Right lung (tissue), 10 donors: ENCODE data around the gene TRA2A. TPM values are rescaled to one million over a fixed set of nuclear protein-coding genes. Genes with fewer than 3 reads are reported as not detected.
"Not testable (repeated sequence)": the region's sequence is repeated elsewhere in the genome, so short reads cannot be mapped to it uniquely, and the experiment has no call there.

Experiments used
- DNase-seq, 2 donors: peaks; one replicate each; pipeline ENCODE4 v3.0.0-alpha.2; 2013
- long read RNA-seq, 8 donors: transcript quantifications; one replicate each; lab custom pipeline, GENCODE V29; 2026
- polyA plus RNA-seq, 5 donors: library from polyadenylated mRNA; unstranded; fragments of 120-200 nt; gene quantifications; one replicate each; pipeline versions ENCODE4 v1.2.1 to v1.2.3, GENCODE V29; 2013; ENCODE audit warnings: inconsistent platforms in 1 of 5, low replicate concordance in 1 of 5; ENCODE audit not compliant: insufficient read length in 5 of 5, insufficient read depth in 1 of 5

TRA2A gene
- polyA plus RNA-seq: 100 to 1,000 TPM; 221 to 309 (median 294) TPM
- long read RNA-seq, donor 1, transcript TRA2A-206 (3 exons, 661 nt): minor isoform, 7 of 69 reads
- long read RNA-seq, donor 1, transcript TRA2A-201 (8 exons, 1,845 nt): major isoform, 20 of 69 reads
- long read RNA-seq, donor 1, partial matches to known transcripts: 38 of 69 reads
- long read RNA-seq, donor 1, other reads (novel, unspliced or antisense): 0 of 69 reads
- long read RNA-seq, donor 2, transcript TRA2A-201 (8 exons, 1,845 nt): major isoform, 7 of 18 reads
- long read RNA-seq, donor 2, partial matches to known transcripts: 7 of 18 reads
- long read RNA-seq, donor 2, other reads (novel, unspliced or antisense): 0 of 18 reads
- long read RNA-seq, donor 3, transcript TRA2A-201 (8 exons, 1,845 nt): major isoform, 13 of 50 reads
- long read RNA-seq, donor 3, transcript TRA2A-206 (3 exons, 661 nt): minor isoform, 11 of 50 reads
- long read RNA-seq, donor 3, partial matches to known transcripts: 20 of 50 reads
- long read RNA-seq, donor 3, other reads (novel, unspliced or antisense): 0 of 50 reads
- long read RNA-seq, donor 4, transcript TRA2A-201 (8 exons, 1,845 nt): major isoform, 8 of 43 reads
- long read RNA-seq, donor 4, partial matches to known transcripts: 31 of 43 reads
- long read RNA-seq, donor 4, other reads (novel, unspliced or antisense): 0 of 43 reads
- long read RNA-seq, donor 5, transcript TRA2A-206 (3 exons, 661 nt): minor isoform, 13 of 532 reads
- long read RNA-seq, donor 5, transcript TRA2A-201 (8 exons, 1,845 nt): major isoform, 19 of 532 reads
- long read RNA-seq, donor 5, partial matches to known transcripts: 496 of 532 reads
- long read RNA-seq, donor 5, other reads (novel, unspliced or antisense): 0 of 532 reads
- long read RNA-seq, donor 6, transcript TRA2A-206 (3 exons, 661 nt): minor isoform, 5 of 109 reads
- long read RNA-seq, donor 6, transcript TRA2A-201 (8 exons, 1,845 nt): major isoform, 16 of 109 reads
- long read RNA-seq, donor 6, partial matches to known transcripts: 78 of 109 reads
- long read RNA-seq, donor 6, other reads (novel, unspliced or antisense): 5 of 109 reads
- long read RNA-seq, donor 7, transcript TRA2A-201 (8 exons, 1,845 nt): major isoform, 7 of 35 reads
- long read RNA-seq, donor 7, partial matches to known transcripts: 19 of 35 reads
- long read RNA-seq, donor 7, other reads (novel, unspliced or antisense): 0 of 35 reads
- long read RNA-seq, donor 8, partial matches to known transcripts: 193 of 202 reads
- long read RNA-seq, donor 8, other reads (novel, unspliced or antisense): 0 of 202 reads

GRCh38 chr7:23531794-23532489 lies at the start of gene TRA2A:
TRA2A (minus strand) TSS chr7:23531981; CDS start chr7:23531824, 157 bp downstream.
- DNase-seq: peak; percentile 96 to 97

GRCh38 chr7:23570592-23571200 lies 38.9 kb upstream of the TRA2A start:
- peak; percentile 38 to 60 for DNase-seq

GRCh38 chr7:23558303-23558702 lies 26.5 kb upstream of the TRA2A start:
- DNase-seq: no peak

GRCh38 chr7:23547662-23548061 lies 15.9 kb upstream of the TRA2A start:
- DNase-seq: no peak

GRCh38 chr7:23546897-23547572 lies 15.3 kb upstream of the TRA2A start:
- DNase-seq: peak; percentile 80 to 87

GRCh38 chr7:23545493-23545892 lies 13.7 kb upstream of the TRA2A start:
- no peak for DNase-seq

- no peak for DNase-seq
Observed at GRCh38 chr7:23544913-23545354, 13.2 kb upstream of the TRA2A start.

GRCh38 chr7:23542752-23543151 lies 11.0 kb upstream of the TRA2A start:
- no peak for DNase-seq

GRCh38 chr7:23539494-23539907 lies 7.7 kb upstream of the TRA2A start:
- DNase-seq: no peak

GRCh38 chr7:23538301-23538700 lies 6.5 kb upstream of the TRA2A start:
- DNase-seq: no peak

GRCh38 chr7:23533238-23533604 lies 1.4 kb upstream of the TRA2A start:
- no peak for DNase-seq

- no peak for DNase-seq
Observed at GRCh38 chr7:23532490-23533237, 883 bp upstream of the TRA2A start.

- peak; percentile 67 to 69 for DNase-seq
Observed at GRCh38 chr7:23531050-23531793, 559 bp downstream of the TRA2A start.

GRCh38 chr7:23530405-23530804 lies 1.4 kb downstream of the TRA2A start:
- peak; percentile 15 to 50 for DNase-seq

- no peak for DNase-seq
Observed at GRCh38 chr7:23529262-23529859, 2.4 kb downstream of the TRA2A start.

GRCh38 chr7:23525611-23526010 lies 6.2 kb downstream of the TRA2A start:
- not testable (repeated sequence) for DNase-seq

- no peak for DNase-seq
Observed at GRCh38 chr7:23524473-23524872, 7.3 kb downstream of the TRA2A start.

- no peak for DNase-seq
Observed at GRCh38 chr7:23523486-23524075, 8.2 kb downstream of the TRA2A start.
